Uterus (tissue), 2 donors: ENCODE results near the gene MCU.

Source experiments
- CTCF ChIP-seq, 4 experiments: fragments of 200-600 bp in 2 of 4; fragments of 450-650 bp in 2 of 4; sonication (generic) in 2 of 4; IDR thresholded peaks; one replicate each; pipeline ENCODE4 v1.5.1; 2016 to 2019; ENCODE audit warnings: antibody characterized with exemption in 4 of 4, mild to moderate bottlenecking in 2 of 4, moderate library complexity in 1 of 4
- POLR2A ChIP-seq, 2 donors: fragments of 450-650 bp; IDR thresholded peaks; one replicate each; pipeline ENCODE4 v1.6.1; 2016; ENCODE audit warnings: antibody characterized with exemption in 2 of 2, mild to moderate bottlenecking in 1 of 2, moderate library complexity in 1 of 2

GRCh38 chr10:72783410-72783833 lies 91.5 kb downstream of the MCU start:
- TF ChIP-seq CTCF (IDR thresholded peaks at IDR 0.05) (no peak), POLR2A (IDR thresholded peaks at IDR 0.05) (no peak)
